Glomerular visceral epithelial cell (primary cell): ENCODE measurements around the gene MORC4.
A peak's percentile ranks its signal among the peaks of the same experiment; 100 is the strongest.

Experiments used
- DNase-seq: peaks from one replicate; pipeline ENCODE4 v3.0.0-alpha.2; 2016; ENCODE audit errors: extremely low spot score

Gene MORC4

DNA sequence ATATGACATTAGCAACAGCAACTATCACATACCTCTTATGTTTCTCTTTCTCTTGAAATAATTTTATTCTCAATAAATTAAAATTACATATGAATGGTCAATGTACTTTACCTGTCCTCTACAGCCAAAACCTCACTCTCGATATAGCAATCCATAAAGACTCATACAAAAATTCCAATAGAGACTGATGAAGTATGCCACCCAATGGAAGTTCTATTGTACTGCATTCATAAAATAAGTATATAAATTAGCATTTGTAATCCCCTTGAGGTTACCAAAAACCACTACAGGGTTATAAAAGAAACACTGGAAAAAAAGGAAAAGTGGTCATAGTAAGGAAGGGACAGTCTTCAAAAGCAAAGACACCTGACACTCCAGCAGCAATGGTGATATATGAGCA, 47.0 kb downstream of the MORC4 start:
- peak; percentile 17 for DNase-seq

DNA sequence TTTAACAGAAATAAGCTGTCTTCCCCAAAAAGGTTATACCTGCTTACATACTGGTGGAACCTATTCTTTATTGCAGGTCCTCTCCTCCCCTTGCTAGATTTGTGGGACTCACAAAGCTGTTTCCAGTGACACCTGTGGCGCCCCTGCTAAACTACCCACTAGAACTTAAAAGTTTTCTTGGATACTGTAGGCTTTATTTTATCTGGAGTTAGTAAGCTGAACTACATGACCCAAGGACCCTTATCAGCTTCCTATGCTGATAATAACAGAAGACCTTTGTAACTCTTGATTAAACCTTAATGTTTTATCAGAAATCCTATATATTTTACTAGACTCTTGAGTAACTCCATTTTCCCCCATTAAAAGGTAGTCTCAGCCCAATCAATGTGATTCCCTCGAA, 47.5 kb downstream of the MORC4 start:
- DNase-seq = no peak

- no peak for DNase-seq
These were observed 47.9 kb downstream of the MORC4 start for GRCh38 chrX:106952089-106952488.

GRCh38 chrX:106951230-106951629, 48.8 kb downstream of the MORC4 start:
- DNase-seq = no peak

DNA sequence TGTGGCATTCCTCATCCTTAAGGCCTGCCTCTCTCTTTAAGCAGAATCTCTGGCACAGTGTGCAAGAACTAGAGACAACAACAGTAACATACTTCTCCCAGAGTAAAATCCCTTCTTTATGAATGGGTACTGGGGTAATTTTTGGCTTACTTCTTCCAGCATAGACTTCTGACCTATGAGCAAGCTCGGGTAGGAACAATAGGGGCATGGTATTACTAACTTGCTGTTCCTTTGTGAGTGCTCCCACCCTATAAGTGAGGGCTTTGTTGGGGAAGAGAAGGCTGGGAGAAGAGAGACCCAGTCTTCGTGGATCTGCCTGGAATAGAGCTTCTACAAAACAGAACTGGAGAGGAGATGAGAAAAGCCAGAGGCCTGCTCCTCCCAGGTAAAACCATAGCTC, 49.6 kb downstream of the MORC4 start:
- no peak for DNase-seq

- DNase-seq = no peak
These were observed 50.6 kb downstream of the MORC4 start for GRCh38 chrX:106949366-106949765.

DNA sequence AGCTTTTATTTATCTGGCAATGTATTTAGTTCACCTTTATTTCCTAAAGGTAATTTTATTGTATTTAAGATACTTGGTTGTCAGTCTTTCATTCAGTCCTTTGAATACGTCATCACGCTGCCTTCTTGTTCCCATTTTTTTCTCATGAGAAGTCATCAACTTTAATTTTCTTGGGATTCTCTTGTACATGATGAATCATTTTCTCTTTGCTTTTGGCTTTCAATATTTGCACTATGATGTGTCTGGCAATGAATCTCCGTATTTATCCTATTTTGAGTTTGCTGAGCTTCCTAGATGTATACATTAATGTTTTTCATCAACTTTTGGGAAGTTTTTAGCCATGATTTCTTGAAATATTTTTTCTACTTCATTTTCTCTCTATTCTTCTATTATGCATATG, 51.4 kb downstream of the MORC4 start:
- DNase-seq = no peak

DNA sequence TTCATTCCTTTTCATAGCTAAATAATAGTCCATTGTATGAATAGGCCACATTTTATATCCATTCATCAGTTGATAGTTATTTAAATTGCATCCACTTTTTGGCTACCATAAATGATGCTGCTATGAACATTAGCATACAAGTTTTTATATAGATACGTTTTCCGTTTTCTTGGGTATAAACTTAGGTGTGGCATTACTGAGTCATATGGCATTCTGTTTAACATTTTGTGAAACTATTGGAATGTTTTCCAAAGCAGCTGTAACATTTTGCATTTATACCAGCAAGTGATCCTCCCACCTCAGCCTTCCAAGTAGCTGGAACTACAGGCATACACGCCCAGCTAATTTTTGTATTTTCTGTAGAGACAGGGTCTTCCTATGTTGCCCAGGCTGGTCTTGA, 53.5 kb downstream of the MORC4 start:
- DNase-seq = no peak

- no peak for DNase-seq
These were observed 59.9 kb downstream of the MORC4 start for GRCh38 chrX:106940068-106940467.

DNA sequence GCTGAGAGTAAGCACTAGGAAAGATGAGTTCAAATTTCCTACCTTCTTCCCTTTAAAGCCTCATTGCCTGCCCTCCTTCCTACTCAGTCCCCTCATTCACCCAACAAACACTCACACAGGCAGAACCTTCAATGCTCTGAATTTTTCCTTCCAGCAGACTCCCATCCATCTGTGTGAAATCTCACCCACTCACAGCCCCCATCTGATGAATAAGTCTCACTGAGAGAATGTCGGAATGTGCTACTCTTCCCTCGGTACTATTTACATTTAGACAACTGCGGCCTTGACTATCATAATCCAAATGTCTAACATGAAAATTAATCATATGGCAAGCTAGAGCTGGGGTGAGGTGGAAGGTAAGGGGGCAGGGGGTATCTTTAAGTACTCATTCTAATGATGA, 60.4 kb downstream of the MORC4 start:
- DNase-seq = no peak

- DNase-seq = no peak
These were observed 63.8 kb downstream of the MORC4 start for GRCh38 chrX:106936246-106936645.

DNA sequence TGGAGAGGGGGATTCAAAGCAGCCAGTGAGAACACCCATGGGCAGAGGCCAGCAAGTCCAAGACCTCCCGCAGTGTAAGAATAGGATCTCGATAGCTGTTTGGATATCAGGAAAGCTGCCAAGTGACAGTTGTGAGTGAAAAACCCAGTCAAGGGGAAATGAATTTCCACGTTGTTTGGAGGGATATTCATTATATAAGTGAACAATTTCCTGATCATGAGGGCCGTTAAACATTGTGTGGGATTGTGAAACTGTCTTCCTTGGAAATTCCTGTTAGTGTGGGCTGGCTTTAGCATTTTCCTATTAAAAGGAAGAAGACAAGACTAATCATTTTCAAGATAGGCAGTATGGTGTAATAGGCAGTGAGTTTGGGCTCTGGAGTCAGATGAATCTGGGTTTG, 64.8 kb downstream of the MORC4 start:
- DNase-seq = peak; percentile 88

DNA sequence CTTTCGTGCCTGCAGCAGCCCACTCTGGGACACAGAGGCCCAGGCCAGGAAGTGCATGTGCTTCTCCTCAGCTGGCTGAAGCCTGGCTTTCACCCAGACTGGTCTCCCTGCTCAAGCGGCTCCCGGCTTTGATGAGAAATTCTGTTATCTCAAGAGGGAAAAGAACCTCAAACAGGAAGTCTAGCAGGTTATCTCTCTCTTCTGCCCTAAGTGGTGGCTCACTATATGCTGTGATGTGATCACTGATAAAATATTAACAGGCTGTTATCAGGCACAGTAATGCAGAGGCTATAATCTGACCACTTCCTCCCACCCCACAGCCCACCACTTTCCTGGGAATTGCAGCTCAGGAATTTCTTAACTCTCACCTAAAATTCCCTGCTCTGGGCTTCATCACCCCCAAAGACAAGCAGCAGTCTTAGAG, 66.5 kb downstream of the MORC4 start:
- peak; percentile 84 for DNase-seq

DNA sequence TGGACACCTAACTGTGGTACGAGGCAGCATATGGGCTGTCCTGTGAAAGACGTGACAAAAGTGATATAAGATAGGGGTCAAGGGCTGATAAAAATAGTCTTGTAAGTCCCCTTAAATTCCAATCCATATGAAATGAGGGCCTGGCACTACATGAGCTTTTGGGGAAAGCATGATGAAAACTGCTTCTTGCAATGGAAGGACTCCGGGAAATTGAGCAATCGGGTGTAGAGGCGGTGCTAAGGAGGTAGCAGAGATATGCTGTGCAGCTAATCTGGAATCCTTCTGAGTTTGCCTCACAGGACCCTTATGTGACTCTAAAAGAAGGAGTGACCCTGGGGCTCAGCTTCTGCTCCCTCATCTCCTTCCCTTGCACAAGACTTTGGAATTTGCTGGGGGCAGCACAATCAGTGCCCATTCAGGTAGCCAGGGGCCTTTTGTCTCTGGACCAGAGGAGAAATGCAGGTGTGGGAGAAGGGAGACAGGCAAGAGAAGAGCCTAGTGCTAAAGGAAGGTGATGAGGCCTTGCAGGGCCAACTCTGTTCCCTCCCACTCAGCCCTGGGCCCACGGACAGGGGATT, 67.0 kb downstream of the MORC4 start:
- DNase-seq = peak; percentile 16

GRCh38 chrX:106932492-106932923, 67.5 kb downstream of the MORC4 start:
- peak; percentile 40 for DNase-seq

DNA sequence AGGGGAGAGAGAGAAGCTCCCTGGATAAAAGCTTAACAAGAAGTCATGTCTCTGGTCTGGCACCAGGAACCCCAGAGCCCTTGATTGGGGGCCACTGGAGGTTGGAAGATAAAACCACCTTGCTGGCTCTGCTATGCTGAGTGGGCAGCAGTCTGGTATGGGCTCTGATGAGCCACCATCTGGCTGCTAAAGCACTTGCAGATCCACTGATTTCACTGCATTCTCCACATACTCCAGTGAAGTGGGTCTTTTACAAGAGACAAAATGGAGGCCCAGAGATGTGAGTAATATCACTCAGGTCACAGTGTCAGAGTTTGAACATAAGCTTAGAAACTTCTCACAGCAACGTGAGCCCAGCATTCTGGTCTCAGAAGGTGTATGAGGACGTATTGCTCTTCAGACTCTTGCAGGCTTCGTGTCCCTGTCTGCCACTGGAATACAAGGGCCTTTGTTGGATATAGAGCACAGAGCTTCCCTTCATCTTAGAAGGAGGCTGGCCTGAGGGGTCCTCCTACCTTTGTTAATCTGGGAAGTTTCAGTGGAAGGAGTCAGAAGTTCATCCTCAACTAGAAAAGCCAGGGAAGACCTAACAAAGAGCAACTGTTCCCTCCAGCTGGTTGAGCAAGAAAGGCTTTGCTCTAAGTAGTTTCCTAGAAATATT, 68.1 kb downstream of the MORC4 start:
- DNase-seq = peak; percentile 15

DNA sequence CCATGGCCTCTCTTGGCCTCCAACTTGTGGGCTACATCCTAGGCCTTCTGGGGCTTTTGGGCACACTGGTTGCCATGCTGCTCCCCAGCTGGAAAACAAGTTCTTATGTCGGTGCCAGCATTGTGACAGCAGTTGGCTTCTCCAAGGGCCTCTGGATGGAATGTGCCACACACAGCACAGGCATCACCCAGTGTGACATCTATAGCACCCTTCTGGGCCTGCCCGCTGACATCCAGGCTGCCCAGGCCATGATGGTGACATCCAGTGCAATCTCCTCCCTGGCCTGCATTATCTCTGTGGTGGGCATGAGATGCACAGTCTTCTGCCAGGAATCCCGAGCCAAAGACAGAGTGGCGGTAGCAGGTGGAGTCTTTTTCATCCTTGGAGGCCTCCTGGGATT, 71.8 kb downstream of the MORC4 start:
- DNase-seq = no peak

DNA sequence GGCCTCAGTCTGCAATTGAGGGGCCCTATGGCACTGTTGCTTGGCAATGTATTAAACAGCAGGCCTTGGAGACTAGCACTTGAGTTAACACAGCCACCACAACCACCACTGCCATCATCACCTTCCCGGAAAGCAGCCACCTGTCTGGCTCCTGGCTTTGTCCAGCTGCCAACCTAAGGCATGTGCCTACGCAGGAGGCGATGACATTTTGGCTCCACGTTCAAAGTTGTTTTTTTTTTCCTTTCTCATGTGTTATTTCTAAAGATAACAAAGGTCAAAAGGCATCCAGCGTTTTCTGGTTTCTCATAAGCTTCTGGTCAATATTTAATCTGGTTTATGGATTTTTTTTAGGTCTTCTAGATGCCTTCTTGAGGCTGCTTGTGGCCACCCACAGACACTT, 72.3 kb downstream of the MORC4 start:
- peak; percentile 80 for DNase-seq

DNA sequence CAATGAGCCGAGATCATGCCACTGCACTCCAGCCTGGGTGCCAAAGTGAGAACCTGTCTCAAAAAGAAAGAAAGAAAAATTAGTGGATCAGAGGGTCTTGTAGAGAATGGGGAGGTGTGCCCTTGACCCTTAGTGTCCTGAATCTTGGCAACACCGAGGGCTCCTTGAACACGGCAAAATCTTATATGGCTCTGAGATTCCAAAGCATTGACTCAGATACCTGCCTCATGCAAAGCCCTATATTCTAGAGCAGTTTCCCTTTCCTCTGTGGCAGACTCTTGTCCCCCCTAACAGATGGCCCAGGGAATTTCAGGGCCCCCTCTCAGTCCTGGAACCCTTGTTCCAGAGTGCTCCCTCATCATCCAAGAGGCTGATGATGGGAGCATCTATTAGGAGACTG, 73.0 kb downstream of the MORC4 start:
- DNase-seq = peak; percentile 16

GRCh38 chrX:106921637-106922036, 78.4 kb downstream of the MORC4 start:
- DNase-seq = no peak

DNA sequence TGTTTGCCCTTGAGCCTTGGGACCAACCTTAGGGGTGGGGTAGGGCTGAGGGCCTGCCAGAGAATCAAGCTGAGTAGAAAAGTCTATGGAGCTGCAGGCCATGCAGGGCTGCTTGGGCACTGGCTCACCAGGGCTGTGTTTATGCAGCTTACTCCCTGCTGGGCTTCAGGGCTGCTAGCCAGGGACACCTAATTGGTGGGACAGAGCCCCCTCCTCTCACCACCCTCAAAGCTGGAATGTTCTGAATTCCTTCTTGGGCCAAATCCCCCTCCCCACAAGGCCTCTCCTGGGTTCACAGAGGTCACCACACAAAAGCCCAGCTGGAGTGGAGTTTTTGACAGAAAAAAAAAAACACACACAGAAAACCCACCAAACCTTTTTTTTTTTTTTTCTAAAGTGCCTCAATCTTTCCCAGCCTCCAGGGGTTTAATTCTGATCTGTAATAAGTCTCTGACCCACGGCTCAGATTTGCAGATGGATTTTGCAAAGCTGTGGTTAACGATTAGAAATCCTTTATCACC, 80.0 kb downstream of the MORC4 start, which contains the start of gene CLDN2:
CLDN2 (plus strand) TSS at position 471 of the 521 bp plus-strand sequence. CDS start 7,827 bp downstream, outside the sequence.
- DNase-seq = no peak

DNA sequence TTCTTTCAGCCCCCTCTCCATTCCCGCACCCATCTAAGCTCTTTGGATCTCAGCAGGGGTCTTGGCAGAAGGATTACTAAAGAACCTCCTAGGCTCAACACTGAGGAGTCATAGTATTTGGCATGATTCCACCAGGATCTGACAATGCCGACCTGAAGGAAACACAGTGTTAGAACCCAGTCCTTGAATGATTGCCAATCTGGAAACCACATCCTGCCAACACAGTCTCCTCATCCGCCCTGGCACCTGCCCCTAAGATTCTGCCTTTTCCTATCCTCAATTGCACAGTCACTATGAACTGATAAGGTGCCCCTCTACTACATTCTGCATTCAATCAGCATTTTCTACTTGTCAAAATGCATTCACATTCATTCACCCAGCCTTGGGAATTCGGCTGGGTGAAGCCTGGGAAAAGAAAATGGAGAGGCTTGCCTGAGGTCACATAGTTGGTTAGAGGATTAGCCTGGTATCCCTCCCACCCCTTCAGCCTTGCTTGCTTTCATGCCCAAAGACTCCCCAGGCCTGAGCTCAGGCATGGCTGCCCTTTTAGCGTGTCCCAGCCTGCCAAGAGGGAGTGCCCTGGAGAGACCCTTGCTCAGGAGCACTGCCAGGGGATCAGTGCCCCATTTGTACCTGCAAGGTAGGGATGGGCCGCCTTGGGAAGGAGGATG, 82.0 kb downstream of the MORC4 start:
- DNase-seq = peak; percentile 92

GRCh38 chrX:106912864-106913263, 87.1 kb downstream of the MORC4 start:
- no peak for DNase-seq
